ENCODE measurements around the gene HTRA2.

Gene HTRA2

GRCh38 chr2:74538881-74539339 is 9.2 kb downstream of the HTRA2 start:
- no peak for TF ChIP-seq CTCF (IDR thresholded peaks at IDR 0.05)
- no peaks in the 10 kb centered on the region for H3K27me3 ChIP-seq
- no peaks in the 10 kb centered on the region for H3K4me1 ChIP-seq
- DNase-seq = peak in 1 of 2 donors; percentile 24
- no peak overlapping the region for H3K27ac ChIP-seq
- H3K9me3 ChIP-seq = no peaks in the 10 kb centered on the region
- H3K4me3 ChIP-seq = no peak overlapping the region
- H3K36me3 ChIP-seq = peaks cover 0 to 4% (median 0%) of the 10 kb centered on the region in 3 donors
- intact Hi-C loops (cut with DNase I; ENCODE audit: low total_unique reads) = no loop called here

GRCh38 chr2:74540291-74540690 is 10.6 kb downstream of the HTRA2 start:
- Histone ChIP-seq H3K4me3 (no peak overlapping the region), H3K36me3 (no peaks in the 10 kb centered on the region), H3K4me1 (no peaks in the 10 kb centered on the region), H3K27ac (no peak overlapping the region), H3K27me3 (no peaks in the 10 kb centered on the region), H3K9me3 (no peaks in the 10 kb centered on the region)
- no peak for TF ChIP-seq CTCF (IDR thresholded peaks at IDR 0.05)
- intact Hi-C loops (cut with DNase I; ENCODE audit: low total_unique reads) = no loop called here
- DNase-seq = peak; percentile 74 to 76

GRCh38 chr2:74542978-74543377 is 13.2 kb downstream of the HTRA2 start:
- Histone ChIP-seq H3K4me1 (no peaks in the 10 kb centered on the region), H3K4me3 (no peak overlapping the region), H3K36me3 (no peaks in the 10 kb centered on the region), H3K27ac (no peak overlapping the region), H3K27me3 (no peaks in the 10 kb centered on the region), H3K9me3 (no peaks in the 10 kb centered on the region)
- DNase-seq = no peak
- TF ChIP-seq CTCF (IDR thresholded peaks at IDR 0.05) = no peak
- intact Hi-C loops (cut with DNase I; ENCODE audit: low total_unique reads) = no loop called here

GRCh38 chr2:74544634-74545033 is 14.9 kb downstream of the HTRA2 start:
- Histone ChIP-seq H3K4me3 (no peak overlapping the region), H3K27me3 (no peaks in the 10 kb centered on the region), H3K27ac (no peak overlapping the region), H3K4me1 (peaks cover 0 to 14% (median 11%) of the 10 kb centered on the region in 4 donors), H3K9me3 (no peaks in the 10 kb centered on the region), H3K36me3 (no peaks in the 10 kb centered on the region)
- DNase-seq = no peak
- intact Hi-C loops (cut with DNase I; ENCODE audit: low total_unique reads) = no loop called here
- TF ChIP-seq CTCF (IDR thresholded peaks at IDR 0.05) = no peak

GRCh38 chr2:74546004-74546403 is 16.3 kb downstream of the HTRA2 start:
- no peaks in the 10 kb centered on the region for H3K9me3 ChIP-seq
- peaks cover 0 to 20% (median 14%) of the 10 kb centered on the region in 4 donors for H3K4me1 ChIP-seq
- no peaks in the 10 kb centered on the region for H3K27me3 ChIP-seq
- intact Hi-C loops (cut with DNase I; ENCODE audit: low total_unique reads) = no loop called here
- no peak for DNase-seq
- no peaks in the 10 kb centered on the region for H3K36me3 ChIP-seq
- H3K27ac ChIP-seq = no peak overlapping the region
- TF ChIP-seq CTCF (IDR thresholded peaks at IDR 0.05) = no peak
- no peak overlapping the region for H3K4me3 ChIP-seq

Measured in tibial artery (tissue), 4 donors.